K562 (cell line): Measurements from ENCODE around the gene RPS23. TPM values are rescaled to one million over a fixed set of nuclear protein-coding genes. Genes with fewer than 3 reads are reported as not detected.
A peak's percentile ranks its signal among the peaks of the same experiment; 100 is the strongest.

Experiments used
- ATAC-seq: fragments of 200-7000 bp; cut with Tn5 transposase; 3 replicates; pipeline ENCODE4 v1.9.1; 2020; ENCODE audit warnings: moderate library complexity
- BruUV-seq: library from RNA; stranded (reverse); fragments of 400-500 nt; replicated peaks from 2 replicates; lab custom pipeline; 2021; lab: Mats Ljungman, UMichigan
- CTCF ChIA-PET: fragments of 300-600 bp; formaldehyde crosslinking; extraction: SDS; loops from one replicate; lab custom pipeline; 2021; ENCODE audit warnings: low intra/inter-chr PET ratio; lab: Yijun Ruan, JAX
- POLR2A ChIA-PET: fragments of 300-600, 350-650 bp; sonication (Branson Sonifier 250); formaldehyde crosslinking; extraction: SDS; loops from one replicate; lab custom pipeline; 2021; ENCODE audit warnings: antibody characterized with exemption, inconsistent platforms; lab: Yijun Ruan, JAX
- DNase-seq, 4 experiments: peaks; one replicate each; pipeline versions ENCODE4 v3.0.0 to v3.0.0-alpha.2; 2011 to 2018; ENCODE audit warnings: low spot score in 3 of 4, mixed read lengths in 3 of 4; ENCODE audit errors: extremely low read depth in 1 of 4
- FAIRE-seq: peaks from 2 replicates; lab custom pipeline; 2011; peaks lifted over from hg19 to GRCh38; lab: Jason Lieb, UNC
- H2AFZ ChIP-seq: 2 replicates; pipeline ENCODE4 v1.6.0; 2011; ENCODE audit warnings: low read depth, low read length, control low read depth, inconsistent platforms
- H3K27ac ChIP-seq: fragments of 200-600 bp; 3 replicates; pipeline ENCODE4 v1.8.0; 2011; ENCODE audit warnings: low read depth, mild to moderate bottlenecking, control low read depth, inconsistent platforms, low read length, moderate library complexity, mixed read lengths; ENCODE audit errors: extremely low read depth
- H3K27me3 ChIP-seq, 2 experiments: fragments of 300-600 bp in 1 of 2; 2 replicates in 1 of 2; 3 replicates in 1 of 2; pipeline versions ENCODE4 v1.6.0 to v1.8.0; 2011; ENCODE audit warnings: inconsistent platforms in 2 of 2, low read length in 2 of 2, mild to moderate bottlenecking in 1 of 2, mixed read lengths in 1 of 2, moderate library complexity in 1 of 2; ENCODE audit not compliant: control insufficient read depth in 2 of 2, insufficient read depth in 2 of 2
- H3K36me3 ChIP-seq: fragments of 300-600 bp; 3 replicates; pipeline ENCODE4 v1.8.0; 2011; ENCODE audit warnings: mild to moderate bottlenecking, low read length, inconsistent platforms; ENCODE audit not compliant: control insufficient read depth, insufficient read depth
- H3K4me1 ChIP-seq, 2 experiments: fragments of 200-600 bp in 1 of 2; replicated peaks in 1 of 2; 2 replicates in 1 of 2; 3 replicates in 1 of 2; pipeline versions ENCODE4 v1.5.1 to v1.8.0; 2011; ENCODE audit warnings: inconsistent platforms in 2 of 2, low read length in 2 of 2, mild to moderate bottlenecking in 1 of 2, mixed read lengths in 1 of 2, moderate library complexity in 1 of 2; ENCODE audit not compliant: control insufficient read depth in 2 of 2, insufficient read depth in 2 of 2
- H3K4me2 ChIP-seq: 2 replicates; pipeline ENCODE4 v1.6.1; 2011; ENCODE audit warnings: low read length, control low read depth, inconsistent platforms, mixed read lengths; ENCODE audit not compliant: insufficient read depth
- H3K4me3 ChIP-seq: fragments of 200-600 bp; sonication (generic), shearing (Covaris generic); 2 replicates; pipeline ENCODE4 v1.5.1; 2016; ENCODE audit warnings: control low read depth, inconsistent platforms
- H3K79me2 ChIP-seq: fragments of 200-600 bp; 3 replicates; pipeline ENCODE4 v1.8.0; 2011; ENCODE audit warnings: low read length, inconsistent platforms; ENCODE audit not compliant: control insufficient read depth, insufficient read depth
- H3K9ac ChIP-seq, 2 experiments: 2 replicates each; pipeline versions ENCODE4 v1.6.0 to v1.6.1; 2011; ENCODE audit warnings: low read depth in 2 of 2, low read length in 2 of 2, control low read depth in 1 of 2, inconsistent platforms in 1 of 2, mild to moderate bottlenecking in 1 of 2, mixed read lengths in 1 of 2; ENCODE audit not compliant: insufficient read depth in 1 of 2
- H3K9me1 ChIP-seq: one replicate; pipeline ENCODE4 v1.6.0; 2011; ENCODE audit warnings: inconsistent platforms, mild to moderate bottlenecking, low read length, moderate library complexity; ENCODE audit not compliant: control insufficient read depth, insufficient read depth
- H3K9me3 ChIP-seq: replicated peaks from 2 replicates; pipeline ENCODE4 v1.5.1; 2011; ENCODE audit warnings: low read depth, low read length, inconsistent platforms; ENCODE audit not compliant: control insufficient read depth, insufficient read depth
- H4K20me1 ChIP-seq: replicated peaks from 2 replicates; pipeline ENCODE4 v1.6.1; 2011; ENCODE audit warnings: low read length, inconsistent platforms, mixed read lengths; ENCODE audit not compliant: control insufficient read depth, insufficient read depth
- CREBBP ChIP-seq: IDR thresholded peaks from one replicate; pipeline ENCODE4 v1.6.1; 2012; ENCODE audit warnings: low read depth, mild to moderate bottlenecking, control low read depth, inconsistent platforms, low read length
- GATAD2A ChIP-seq: fragments of 450-650 bp; IDR thresholded peaks from 2 replicates; pipeline ENCODE4 v1.6.1; 2017
- MAFF ChIP-seq: IDR thresholded peaks from 2 replicates; pipeline ENCODE4 v1.6.1; 2012; ENCODE audit warnings: low read length, improper control_type of control experiment
- NCOR1 ChIP-seq: fragments of 450-650 bp; IDR thresholded peaks from 2 replicates; pipeline ENCODE4 v1.6.1; 2016; ENCODE audit warnings: mild to moderate bottlenecking, moderate library complexity
- OTX1 ChIP-seq: fragments of 450-650 bp; formaldehyde crosslinking; IDR thresholded peaks from 2 replicates; pipeline ENCODE4 v1.4.0; 2022; ENCODE audit warnings: mild to moderate bottlenecking
- POLR2AphosphoS2 ChIP-seq: IDR thresholded peaks from 2 replicates; pipeline ENCODE4 v1.6.1; 2012; ENCODE audit warnings: low read length, improper control_type of control experiment
- RBM14 ChIP-seq: fragments of 200-400 bp; formaldehyde crosslinking; IDR thresholded peaks from 2 replicates; pipeline ENCODE4 v1.6.1; 2018; ENCODE audit warnings: low read depth, mild to moderate bottlenecking, low read length, moderate library complexity, borderline replicate concordance; ENCODE audit not compliant: insufficient read depth
- SUPT5H ChIP-seq: fragments of 450-650 bp; IDR thresholded peaks from 2 replicates; pipeline ENCODE4 v1.6.1; 2016
- TAF9B ChIP-seq: fragments of 450-650 bp; IDR thresholded peaks from 2 replicates; pipeline ENCODE4 v1.6.1; 2018; ENCODE audit warnings: mild to moderate bottlenecking; ENCODE audit not compliant: partially characterized antibody
- TBP ChIP-seq: optimal IDR thresholded peaks from 2 replicates; pipeline ENCODE3; 2011; ENCODE audit warnings: low read depth, low read length, improper control_type of control experiment
- ZBTB26 ChIP-seq: fragments of 450-650 bp; formaldehyde crosslinking; IDR thresholded peaks from 2 replicates; pipeline ENCODE4 v1.4.0; 2022; ENCODE audit warnings: missing genetic modification characterization
- ZNF280A ChIP-seq: fragments of 450-650 bp; IDR thresholded peaks from 2 replicates; pipeline ENCODE4 v1.6.1; 2018; ENCODE audit warnings: mild to moderate bottlenecking, low read depth; ENCODE audit not compliant: partially characterized antibody
- ZNF512 ChIP-seq: IDR thresholded peaks from 2 replicates; pipeline ENCODE4 v1.6.1; 2016; ENCODE audit warnings: missing genetic modification characterization, missing compliant biosample characterization
- ZNF717 ChIP-seq: fragments of 250-450 bp; sonication (Bioruptor Pico); IDR thresholded peaks from 2 replicates; pipeline ENCODE4 v1.5.0; 2021
- WGBS: fragments of 100-300 bp; shearing (Covaris generic); methylation state at CpG from one replicate; pipeline ENCODE4 v1.1.6; 2016; ENCODE audit warnings: low coverage, mixed read lengths; ENCODE audit not compliant: insufficient coverage; ENCODE audit errors: missing lambda C conversion rate; 5-methylcytosine and 5-hydroxymethylcytosine counted together
- in situ Hi-C: fragments of 300-500 bp; cut with MboI; formaldehyde crosslinking; loops from 4 replicates; pipeline ENCODE4 v1.15.0; 2018; ENCODE audit warnings: inconsistent platforms, mixed read lengths
- intact Hi-C: fragments of 100-400 bp; cut with micrococcal nuclease; formaldehyde crosslinking; loops from 2 replicates; pipeline ENCODE4 v1.14.2; 2022
- polyA plus RNA-seq, 8 experiments: library from polyadenylated mRNA; depleted of rRNA in 4 of 8; stranded (reverse) in 5 of 8; unstranded in 3 of 8; fragments of >200 nt; fragmentation: Nextera tagmentation in 2 of 8; fragmentation: Illumina TruSeq in 1 of 8; extraction: Ambion mirVana in 2 of 8; extraction: Trizol in 1 of 8; gene quantifications; 2 replicates each; pipeline versions ENCODE4 v1.2.1 to v1.2.3, GENCODE V29; 2011 to 2014; ENCODE audit warnings: inconsistent platforms in 1 of 8, missing spikeins in 1 of 8
- total RNA-seq, 7 experiments: library from RNA; depleted of rRNA in 6 of 7; stranded (reverse); fragments of >200 nt in 6 of 7; fragmentation: Illumina TruSeq in 2 of 7; extraction: Trizol in 2 of 7; gene quantifications; 2 replicates each; pipeline versions ENCODE4 v1.2.1 to v1.2.3, GENCODE V29; 2011 to 2021; ENCODE audit warnings: low replicate concordance in 1 of 7

The RPS23 gene
- total and polyA plus RNA-seq, 9 of the 15 experiments (the other 6 are each of a cell fraction or from before 2014, with no cell fraction given), result 3,252 to 10,689 (median 6,302) TPM

- peaks cover 34% of the 10 kb centered on the region for H3K36me3 ChIP-seq
- peaks cover 20 to 21% of the 10 kb centered on the region in 2 experiments; a peak in 4 of 5 replicates for H3K4me1 ChIP-seq
- H3K79me2 ChIP-seq, result peaks cover 47% of the 10 kb centered on the region
- FAIRE-seq (no peak), ATAC-seq (no peak), DNase-seq (no peak)
- no TSS peak for BruUV-seq
- H3K9me3 ChIP-seq, result no peaks in the 10 kb centered on the region
- 60% methylated on average over 1 of the region's 1 CpG for WGBS
- H3K4me3 ChIP-seq, result no peak overlapping the region
- H3K27me3 ChIP-seq, result no peaks in the 10 kb centered on the region
- intact Hi-C loops, result no loop called here
- H3K4me2 ChIP-seq, result no peak overlapping the region
- ChIA-PET CTCF (no interaction called here), POLR2A (interaction anchor here (1.3 kb wide), 1 partner anchor 15 kb away, joined by 7 read pairs; no protein-coding TSS in a partner anchor)
- H3K9ac ChIP-seq, result 0 out of 4 replicates have a peak overlapping the region, but pooled peaks of 1 of the 2 experiments have one; percentile 6
- H3K9me1 ChIP-seq, result no peaks in the 10 kb centered on the region
- H4K20me1 ChIP-seq, result no peaks in the 10 kb centered on the region; the same call in 1 of the 2 replicates
- peak overlapping the region; percentile 10; the same call in 1 of the 3 replicates for H3K27ac ChIP-seq
- H2AFZ ChIP-seq, result no peak overlapping the region
- in situ Hi-C loops, result no loop called here
- TF ChIP-seq MAFF (no peak), ZNF512 (tag) (no peak), TBP (no peak), RBM14 (no peak), POLR2AphosphoS2 (peak; percentile 22; the same call in 1 of the 2 replicates), NCOR1 (0 out of 2 replicates have a peak, but pooled peaks have one; percentile 11), ZNF717 (peak; percentile 88), SUPT5H (peak; percentile 81), TAF9B (no peak), CREBBP (no peak), OTX1 (peak; percentile 68; the same call in 1 of the 2 replicates), ZBTB26 (CRISPR knock-in tag) (peak; percentile 42; the same call in 1 of the 2 replicates), ZNF280A (no peak), GATAD2A (no peak)
These were observed 2.9 kb downstream of the RPS23 start for GRCh38 chr5:82275216-82275664.
